GM18517 (cell line): ENCODE data around the gene MAN1B1.
A peak's percentile ranks its signal among the peaks of the same experiment; 100 is the strongest.

ENCODE experiments used
- ATAC-seq: cut with Tn5 transposase; IDR thresholded peaks from one replicate; pipeline ENCODE4 v1.9.1; 2021; ENCODE audit warnings: mild to moderate bottlenecking, moderate library complexity; ENCODE audit not compliant: unreplicated experiment

MAN1B1 gene

DNA sequence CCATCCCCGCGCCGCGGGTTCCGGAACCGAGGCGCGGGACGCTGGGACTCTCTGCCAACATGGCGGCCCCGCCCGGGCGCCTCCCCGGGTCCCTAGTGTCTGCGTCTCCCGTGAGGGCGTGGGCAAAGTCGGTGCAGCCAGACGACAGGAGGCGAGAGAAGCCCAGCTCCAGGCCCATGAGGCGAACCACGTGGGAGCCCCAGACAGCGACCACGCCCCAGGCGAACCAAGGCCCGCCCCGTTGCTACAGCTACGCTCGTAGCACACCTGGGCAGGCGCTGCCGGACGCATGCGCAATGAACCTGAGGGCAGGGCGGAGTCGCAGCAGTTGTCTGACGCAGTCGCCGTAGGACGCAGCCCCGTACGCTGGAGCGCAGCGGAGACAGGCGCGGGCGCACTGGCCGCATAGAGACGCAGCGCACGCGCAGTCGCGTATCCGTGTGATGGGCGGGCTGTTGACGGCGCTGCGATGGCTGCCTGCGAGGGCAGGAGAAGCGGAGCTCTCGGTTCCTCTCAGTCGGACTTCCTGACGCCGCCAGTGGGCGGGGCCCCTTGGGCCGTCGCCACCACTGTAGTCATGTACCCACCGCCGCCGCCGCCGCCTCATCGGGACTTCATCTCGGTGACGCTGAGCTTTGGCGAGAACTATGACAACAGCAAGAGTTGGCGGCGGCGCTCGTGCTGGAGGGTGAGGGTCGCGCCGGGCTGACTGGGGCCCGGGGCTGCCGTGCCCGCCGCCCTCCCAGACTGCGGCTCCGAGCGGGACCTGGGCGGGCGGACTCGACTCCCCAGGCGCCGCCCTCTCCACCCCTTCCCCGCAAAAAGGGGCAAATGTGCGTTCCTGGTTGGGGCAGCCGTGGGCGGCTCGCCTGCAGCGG is at the start of gene MAN1B1:
TSS of gene MAN1B1 (plus strand) at position 455 of the 878 bp plus-strand sequence. CDS start at position 470, 15 bp downstream.
- ATAC-seq: peak; percentile 79

DNA sequence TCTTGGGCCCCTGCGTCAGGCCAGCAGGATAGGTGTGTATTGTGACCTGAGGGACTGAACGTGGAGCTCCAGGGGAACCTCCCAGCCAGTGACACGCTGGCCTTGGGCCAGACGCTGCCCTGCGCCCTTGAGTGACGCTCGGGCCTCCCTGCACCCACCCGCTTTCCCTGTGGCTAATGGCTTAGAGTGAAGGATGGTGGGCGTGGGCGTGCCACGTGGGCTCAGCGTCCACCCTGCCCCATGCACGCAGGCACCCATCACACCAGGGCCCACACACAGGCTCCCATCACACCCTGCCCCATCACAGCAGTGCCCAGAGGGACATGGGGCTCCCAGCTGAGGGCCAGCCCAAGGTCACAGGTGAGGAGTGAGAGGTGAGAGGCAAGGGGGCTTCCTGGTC is 49.8 kb upstream of the MAN1B1 start:
- no peak for ATAC-seq

DNA sequence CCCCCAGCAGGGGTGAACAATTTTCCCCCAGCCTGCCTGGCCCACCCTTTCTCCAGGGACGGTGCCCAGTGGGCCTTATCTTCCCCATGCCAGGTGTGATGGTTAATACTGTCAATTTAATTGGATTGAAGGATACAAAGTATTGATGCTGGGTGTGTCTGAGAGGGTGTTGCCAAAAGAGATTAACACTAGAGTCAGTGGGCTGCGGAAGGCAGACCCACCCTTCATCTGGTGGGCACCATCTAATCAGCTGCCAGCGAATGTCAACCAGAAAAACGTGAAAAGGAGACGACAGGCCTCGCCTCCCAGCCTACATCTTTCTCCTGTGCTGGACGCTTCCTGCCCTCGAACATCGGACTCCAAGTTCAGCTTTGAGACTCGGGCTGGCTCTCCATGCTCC is 49.3 kb upstream of the MAN1B1 start:
- ATAC-seq: no peak

DNA sequence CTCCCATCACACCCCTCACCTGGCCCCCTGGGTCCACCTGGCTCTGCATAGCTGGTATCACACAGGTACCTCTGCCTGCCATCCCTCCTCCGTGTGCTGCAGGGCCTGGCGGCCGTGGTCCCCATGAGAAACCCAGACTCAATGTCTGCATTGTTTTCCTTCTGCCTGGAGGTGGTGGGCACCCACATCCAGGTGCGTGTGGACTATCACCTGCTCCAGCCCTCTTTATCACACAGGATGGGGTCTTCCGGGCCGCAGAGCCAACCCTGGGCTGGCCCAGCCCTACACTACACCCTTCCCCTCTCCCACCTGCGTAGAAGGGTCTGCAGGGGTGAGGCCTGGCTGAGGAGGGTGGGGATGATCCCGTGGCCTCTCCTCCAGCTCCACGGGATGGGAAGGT is 47.9 kb upstream of the MAN1B1 start:
- ATAC-seq: no peak

DNA sequence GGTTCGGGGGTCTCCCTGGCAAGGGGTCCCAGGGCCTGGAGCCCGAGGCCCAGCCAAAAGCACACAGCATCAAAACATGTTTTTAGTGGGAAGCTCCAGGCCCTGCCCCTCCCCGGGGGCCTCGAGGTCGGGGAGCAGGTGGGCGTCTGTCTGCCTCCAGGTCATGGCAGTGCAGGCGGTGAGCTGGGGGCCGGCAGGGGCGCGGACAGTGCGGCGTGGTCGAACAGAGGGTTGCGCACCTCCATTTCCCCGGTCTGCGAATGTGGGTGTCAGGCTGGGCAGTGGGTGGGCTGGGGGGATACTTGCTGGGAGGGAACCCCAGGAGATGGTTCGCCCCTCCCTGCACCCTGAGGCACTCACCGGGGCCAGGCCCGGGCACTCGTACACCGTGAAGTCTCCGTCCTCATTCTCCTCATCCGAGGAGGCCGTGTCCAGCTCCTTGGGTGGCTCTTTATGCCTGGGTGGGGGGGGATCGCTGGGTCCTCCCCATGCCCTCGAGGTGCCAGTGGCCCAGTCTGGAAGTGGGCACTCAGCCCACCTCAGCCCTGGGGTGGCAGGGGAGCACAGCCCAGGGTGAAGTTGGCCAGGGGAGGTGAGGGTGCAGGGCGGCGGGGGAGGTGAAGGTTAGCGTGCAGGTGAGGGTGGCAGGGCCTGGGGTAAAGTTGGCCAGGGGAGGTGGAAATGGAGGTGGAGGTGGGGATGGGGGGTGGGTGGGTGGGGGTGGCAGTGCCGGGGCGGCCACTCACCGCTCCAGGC is 47.0 kb upstream of the MAN1B1 start:
- ATAC-seq: no peak

DNA sequence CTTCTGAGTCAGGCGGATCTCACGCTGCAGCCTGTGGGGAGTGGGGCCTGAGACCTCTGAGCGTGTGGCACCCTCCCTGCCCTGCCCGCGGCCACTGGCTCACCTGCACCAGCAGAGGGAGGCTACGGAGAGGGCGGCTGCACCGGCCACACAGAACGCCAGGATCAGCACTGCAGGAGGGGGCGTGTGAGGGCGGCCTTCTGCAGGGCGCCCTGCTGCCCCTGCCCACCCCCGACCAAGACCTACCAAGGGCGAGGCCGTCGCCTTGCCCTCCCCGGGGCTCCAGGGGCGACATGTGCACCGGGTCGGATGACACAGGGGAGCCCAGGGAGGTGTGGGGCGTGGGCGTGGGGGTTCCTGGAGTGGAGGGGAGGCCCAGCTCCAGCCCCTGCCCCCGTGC is 46.2 kb upstream of the MAN1B1 start:
- no peak for ATAC-seq

DNA sequence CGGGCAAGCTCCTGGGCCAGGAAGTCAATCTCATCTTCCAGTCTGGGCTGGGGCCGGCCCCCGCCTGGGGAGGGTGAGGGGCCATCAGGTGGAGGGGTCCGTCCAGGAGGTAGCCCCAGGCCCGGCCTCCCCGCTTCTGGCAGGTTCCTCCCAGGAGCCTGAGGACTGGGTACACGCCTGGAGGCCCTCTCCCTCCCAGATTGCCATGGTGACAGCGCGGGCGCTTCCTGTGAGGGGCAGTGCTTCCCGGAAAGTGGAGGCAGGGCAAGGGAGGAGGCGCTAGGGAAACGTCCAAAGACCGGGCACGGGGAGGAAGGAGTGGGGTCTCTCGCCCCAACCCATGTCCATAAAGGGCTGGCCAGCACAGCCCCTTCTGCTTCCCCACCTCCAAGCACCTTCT is 45.7 kb upstream of the MAN1B1 start:
- ATAC-seq: no peak

DNA sequence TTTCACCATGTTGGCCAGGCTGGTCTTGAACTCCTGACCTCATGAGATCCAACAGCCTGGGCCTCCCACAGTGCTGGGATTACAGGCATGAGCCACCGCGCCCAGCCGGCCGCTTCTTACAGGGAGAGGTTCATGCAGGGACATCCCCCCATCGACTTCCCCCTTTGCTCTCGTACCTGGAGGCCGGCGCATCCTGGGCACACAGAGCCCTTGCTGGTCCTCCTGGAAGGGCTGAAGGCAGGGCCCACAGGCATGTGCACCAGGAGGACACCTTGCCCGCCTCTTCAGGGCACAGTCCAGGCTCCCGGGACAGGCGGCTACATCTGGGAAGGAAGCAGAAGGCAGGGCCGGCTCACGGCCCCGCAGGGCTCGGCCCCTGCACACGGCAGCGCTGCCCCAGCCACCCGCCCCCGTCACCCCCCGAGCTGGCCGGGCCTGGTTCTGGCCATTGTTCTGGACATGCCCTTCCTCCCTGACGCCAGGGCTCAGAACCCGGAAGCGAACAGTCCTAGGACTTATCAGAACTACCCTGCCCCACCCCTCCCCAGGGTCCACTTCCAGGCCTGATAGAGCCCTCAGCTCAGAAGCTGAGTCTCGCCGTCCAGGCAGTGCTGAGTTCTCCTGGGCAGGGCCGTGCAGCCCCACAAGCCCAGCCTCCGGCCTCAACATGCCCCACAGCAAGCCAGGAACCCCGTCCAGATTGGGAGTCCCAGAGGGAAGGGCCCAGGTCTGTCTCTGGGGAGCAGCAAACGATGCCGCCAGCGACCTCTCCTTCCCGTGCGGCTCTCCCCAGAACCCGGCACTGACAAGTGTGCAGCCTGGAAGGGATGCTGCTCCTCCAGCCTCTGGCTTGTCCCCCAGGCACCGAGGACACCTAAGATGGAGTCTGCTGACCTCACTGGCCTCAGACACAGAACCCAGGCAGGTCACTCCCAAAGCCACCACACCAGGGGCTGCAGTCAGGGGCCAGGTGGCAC is 43.7 kb upstream of the MAN1B1 start:
- no peak for ATAC-seq

DNA sequence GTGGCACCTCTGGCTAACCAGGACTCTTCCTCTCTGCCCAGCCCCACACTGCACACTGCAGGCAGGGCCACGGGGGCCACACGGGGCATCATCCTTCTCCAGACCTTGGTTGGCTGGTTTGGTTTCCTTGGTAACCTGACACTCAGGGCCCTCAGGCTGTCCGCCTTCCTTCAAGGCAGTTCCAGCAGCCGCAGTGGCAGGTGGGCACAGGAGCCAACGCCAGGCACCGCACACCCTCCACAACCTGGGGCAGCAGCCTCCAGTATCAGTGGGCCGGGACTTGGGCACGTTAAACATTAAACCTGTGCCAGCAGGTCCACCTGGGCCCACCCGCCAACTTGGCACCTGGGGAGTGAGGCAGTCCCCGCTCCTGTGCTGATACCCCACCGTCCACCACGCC is 42.7 kb upstream of the MAN1B1 start:
- ATAC-seq: no peak

DNA sequence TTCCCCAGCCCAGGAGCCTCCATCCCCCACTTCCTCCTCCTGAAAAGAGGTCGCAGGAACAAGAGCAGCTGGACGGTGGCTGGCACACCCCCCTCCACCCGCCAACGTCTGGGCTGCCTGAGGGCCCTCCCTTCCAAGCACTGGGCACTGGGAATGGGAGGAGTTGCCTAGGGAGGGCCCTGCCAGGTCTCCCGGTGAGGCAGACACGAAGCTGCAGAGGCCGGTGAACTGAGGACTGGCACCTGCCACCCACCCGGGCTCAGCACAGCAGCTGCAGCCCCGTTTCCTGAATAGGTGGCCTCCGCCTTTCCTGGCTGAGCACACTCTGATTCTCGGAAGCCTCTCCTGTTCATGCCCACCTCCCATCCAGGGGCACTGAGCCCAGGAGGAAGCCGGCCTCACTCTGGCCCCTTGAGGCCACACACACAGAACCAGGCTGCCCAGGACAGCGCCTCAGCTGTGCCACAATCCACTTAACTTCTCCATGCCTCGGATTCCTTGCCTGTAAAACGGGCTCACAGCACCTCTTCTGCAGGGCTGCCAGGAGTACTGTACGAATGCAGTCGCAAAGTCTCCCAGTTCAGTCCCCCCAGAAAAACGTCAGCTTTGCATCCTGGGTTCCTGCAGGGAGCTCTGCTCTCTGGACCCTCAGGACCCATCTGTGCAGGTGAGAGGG is 42.1 kb upstream of the MAN1B1 start:
- ATAC-seq: no peak

DNA sequence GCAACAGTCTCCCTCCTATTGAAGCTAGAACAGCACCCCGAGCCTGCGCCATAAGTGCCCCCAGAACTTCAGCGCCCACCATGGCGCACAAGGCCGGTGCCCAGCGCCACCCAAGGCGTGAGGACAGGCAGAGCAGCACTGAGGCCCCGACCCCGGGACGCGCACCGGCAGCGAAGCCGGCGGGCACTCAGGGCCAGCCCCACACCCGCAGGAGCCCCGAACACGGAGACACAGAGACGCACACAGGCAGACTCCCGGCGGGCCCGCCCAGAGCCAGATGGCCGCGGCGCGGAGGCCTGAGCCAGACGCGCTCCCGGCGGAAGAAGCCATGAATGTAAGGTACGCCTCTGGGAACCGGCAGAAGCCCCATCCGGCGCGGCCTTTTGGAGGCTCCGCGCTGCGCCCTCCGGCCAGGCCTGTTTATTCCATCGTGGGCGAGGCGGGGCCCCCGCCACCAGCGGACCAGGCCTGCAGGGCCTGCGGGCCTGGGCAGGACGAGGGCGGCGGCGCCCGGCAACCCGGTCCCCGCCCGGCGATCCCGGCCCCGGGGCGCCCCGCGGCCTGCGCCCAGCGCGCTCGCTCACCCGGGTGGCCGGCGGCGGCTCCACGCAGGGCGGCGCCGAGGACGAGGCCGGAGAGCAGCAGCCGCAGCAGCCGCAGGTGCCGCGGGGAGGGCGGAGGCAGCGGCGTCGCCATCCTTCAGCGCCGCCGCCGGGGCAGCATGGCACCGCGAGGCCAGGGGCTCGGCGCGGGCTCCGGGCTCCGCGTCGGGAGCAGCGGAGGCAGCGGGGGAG is 41.3 kb upstream of the MAN1B1 start:
- ATAC-seq: no peak

DNA sequence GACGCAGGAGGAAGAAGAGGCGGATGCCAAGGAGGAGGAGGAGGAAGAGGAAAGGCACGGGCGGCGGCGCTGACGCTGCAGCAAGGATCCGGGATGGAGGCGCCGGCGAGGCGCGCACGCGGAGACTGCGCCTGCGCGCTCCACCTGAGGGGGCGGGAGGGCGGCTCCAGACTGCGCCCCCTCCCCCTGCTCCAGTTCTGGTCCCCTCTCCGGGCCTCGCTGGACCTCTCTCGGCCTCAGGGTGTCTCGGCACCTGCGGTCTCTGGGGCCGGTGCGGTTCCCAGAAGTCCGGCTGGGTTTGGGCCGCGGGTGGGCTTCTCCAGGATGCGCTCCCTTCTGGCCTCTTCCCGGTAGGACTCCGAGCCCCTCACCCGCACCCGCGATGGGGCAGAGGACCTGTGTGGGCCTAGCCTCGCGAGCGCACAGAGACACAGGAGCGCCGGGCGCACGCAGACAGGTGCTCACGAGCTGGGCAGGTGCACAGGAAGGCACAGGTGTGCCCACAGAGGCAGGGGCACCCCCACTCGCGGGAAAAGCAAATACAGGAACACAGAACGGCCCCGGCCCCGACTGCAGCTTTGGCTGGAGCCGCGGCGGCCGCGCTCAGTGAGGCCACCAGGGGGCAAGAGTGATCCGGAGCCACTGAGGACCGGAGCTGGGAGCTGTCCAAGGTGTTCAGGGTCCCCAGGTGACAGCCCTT is 40.5 kb upstream of the MAN1B1 start, which contains the start of gene NPDC1:
TSS of gene NPDC1 (minus strand) at position 90 of the 700 bp plus-strand sequence. CDS start 188 bp downstream, outside the sequence.
- no peak for ATAC-seq

DNA sequence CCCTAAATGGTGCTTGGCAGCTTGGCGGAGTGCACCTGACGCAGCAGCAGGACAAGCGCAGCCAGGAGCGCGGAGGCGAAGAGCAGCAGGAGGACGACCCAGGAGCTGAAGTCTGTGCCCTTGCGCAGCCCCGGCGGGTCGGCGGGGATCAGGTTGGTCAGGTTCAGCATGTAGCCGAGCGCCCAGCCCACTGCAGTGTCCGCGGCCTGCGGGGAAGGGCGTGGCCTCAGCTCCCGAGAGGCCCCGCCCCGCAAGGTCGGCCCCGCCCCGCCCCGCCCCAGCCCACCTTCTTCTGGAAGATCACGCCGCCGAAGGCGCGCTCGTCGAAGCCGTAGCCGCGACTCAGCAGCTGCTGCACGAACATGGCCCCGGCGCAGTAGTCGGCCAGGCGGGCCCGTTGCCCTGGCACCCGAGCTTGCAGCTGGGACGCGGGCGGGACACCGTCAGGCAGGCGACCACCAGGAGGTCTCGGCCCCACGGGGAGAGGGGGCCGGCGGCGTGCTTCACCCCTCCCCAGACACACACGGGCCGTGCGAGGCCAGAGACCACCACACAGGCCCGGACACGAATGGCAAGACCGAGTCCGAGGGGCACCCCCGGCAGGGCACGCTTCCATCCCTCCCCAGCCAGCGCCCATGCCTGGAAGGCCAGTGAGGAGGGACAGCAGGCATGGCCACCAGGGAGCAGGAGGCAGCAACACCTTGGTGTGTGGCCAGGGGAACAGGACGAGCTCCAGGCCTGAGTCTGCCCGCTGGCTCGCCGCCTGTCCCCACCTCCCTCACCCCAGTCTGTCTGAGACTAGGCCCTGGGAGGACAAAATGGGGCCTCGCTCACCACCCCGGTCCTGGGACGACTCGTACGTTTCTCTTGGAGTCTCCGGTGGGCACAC is 37.9 kb upstream of the MAN1B1 start:
- no peak for ATAC-seq

DNA sequence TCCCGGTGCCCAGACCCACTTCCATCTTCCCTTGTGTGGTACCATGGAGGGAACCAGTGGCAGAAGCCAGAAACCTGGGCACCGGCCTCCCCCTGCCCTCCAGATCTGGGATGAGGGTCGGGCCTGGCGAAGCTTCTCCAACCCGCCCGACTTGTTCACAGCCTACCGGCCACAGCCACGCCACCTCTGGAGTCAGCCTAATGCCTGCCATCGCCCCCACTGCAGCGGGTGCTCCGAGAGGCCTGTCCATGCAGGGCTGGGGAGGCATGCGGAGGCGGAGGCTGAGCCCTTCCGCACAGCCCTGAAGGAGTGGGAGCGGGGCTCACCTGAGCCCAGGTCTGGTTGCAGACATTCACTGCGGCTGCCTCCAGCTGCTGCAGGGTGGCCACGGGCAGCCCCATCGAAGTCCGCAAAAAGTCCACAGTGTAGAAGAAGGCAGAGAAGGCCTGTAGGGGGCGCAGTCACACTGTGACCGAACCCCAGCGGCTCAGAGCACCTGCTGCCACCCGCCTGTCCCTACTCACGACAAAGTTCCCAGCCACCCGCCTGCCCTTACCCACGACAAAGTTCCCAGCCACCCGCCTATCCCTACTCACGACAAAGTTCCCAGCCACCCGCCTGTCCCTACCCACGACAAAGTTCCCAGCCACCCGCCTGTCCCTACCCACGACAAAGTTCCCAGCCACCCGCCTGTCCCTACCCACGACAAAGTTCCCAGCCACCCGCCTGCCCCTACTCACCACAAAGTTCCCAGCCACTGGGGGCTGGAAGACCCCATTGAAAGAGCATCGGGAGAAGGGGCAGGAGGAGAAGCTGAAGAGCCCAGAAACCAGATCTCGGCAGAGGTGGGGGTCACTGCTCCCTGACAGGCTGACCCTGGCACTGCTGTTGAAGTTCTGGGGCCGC is 37.0 kb upstream of the MAN1B1 start:
- no peak for ATAC-seq

DNA sequence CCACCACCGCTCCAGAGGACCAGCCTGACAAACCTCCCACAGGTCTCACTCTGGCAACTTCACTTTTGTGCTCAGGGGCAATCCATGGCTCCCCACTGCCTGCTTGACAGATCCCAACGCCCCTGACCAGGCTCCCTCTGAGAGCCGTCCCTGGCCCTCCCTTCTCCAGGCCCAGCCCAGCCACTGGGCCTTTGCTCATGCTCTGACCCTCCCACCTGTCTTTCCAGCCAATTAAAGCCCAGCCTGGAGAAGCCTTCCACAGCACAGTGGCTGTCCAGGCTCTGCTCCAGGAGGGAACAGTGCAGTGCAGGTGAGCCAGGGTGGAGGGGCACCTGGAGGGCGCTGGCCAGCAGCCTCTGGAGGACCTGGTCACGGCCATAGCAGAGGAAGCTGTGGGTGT is 36.2 kb upstream of the MAN1B1 start:
- ATAC-seq: no peak

DNA sequence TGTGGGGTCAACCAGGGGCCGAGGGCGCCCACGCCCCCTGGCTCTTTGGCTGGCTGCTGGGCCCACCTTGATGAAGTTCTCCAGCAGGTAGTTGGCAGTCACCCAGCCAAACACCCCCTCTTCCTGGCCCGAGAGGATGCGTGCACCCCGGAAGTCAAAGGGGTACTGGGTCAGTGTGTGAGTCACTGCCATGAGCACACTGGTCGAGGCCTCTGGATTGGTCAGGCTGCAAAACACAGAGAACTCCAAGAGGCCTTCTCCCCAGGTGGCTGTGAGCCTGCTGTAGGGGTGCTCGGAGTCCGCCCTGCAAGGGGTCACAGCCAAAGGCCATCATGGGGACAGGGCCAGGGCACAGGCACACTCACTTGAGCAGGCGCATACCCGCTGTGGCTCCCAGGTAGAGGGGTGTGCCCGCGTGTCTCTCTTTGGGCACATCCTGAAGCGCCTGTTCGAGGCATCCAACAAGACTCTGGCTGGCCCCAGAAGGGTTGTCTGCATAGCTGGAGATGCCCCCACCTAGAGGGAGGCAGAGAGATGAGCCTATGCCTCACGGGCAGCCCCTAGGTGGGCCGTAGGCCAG is 35.5 kb upstream of the MAN1B1 start:
- no peak for ATAC-seq

DNA sequence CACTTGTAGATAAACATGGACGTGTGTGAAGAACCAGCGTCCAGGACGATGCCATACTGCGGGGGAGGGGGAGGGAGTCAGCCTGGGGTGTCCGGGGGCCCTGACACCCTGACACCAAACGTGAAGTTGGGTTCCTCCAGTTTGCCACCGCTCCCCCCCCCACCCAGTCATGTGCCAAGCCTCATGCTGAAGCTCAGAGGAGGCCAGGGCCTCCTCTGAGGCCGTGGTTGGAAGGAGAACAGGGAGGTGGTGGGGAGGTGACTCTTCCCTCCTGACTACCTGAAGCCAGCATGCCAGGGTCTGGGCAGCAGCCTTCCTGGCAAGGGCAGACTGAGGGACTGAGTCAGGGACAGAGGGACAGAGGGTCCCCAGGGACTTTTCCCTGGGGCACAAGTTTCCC is 34.5 kb upstream of the MAN1B1 start:
- ATAC-seq: no peak
